ENCODE measurements around the gene POLN. TPM values are rescaled to one million over a fixed set of nuclear protein-coding genes. Genes with fewer than 3 reads are reported as not detected.
A peak's percentile ranks its signal among the peaks of the same experiment; 100 is the strongest.

Gene POLN
- 0.29 and 0.94 TPM in 2 replicates for total RNA-seq

GRCh38 chr4:2241410-2242353 is at the start of gene POLN, which contains the start of gene HAUS3:
TSS of gene POLN (minus strand) at chr4:2242121. CDS start at chr4:2229231, 12,890 bp downstream.
TSS of gene HAUS3 (minus strand) at chr4:2242121. CDS start at chr4:2240946, 1,175 bp downstream.
- peak within 1 kb of the TSS; percentile 95 for H3K4me3 ChIP-seq (ENCODE audit: low read depth, low read length)
- DNase-seq (ENCODE audit: low read depth) = peak; percentile 61
- TF ChIP-seq CTCF (conservative IDR thresholded peaks at IDR 0.05; ENCODE audit: low read depth, low read length) = no peak

DNA sequence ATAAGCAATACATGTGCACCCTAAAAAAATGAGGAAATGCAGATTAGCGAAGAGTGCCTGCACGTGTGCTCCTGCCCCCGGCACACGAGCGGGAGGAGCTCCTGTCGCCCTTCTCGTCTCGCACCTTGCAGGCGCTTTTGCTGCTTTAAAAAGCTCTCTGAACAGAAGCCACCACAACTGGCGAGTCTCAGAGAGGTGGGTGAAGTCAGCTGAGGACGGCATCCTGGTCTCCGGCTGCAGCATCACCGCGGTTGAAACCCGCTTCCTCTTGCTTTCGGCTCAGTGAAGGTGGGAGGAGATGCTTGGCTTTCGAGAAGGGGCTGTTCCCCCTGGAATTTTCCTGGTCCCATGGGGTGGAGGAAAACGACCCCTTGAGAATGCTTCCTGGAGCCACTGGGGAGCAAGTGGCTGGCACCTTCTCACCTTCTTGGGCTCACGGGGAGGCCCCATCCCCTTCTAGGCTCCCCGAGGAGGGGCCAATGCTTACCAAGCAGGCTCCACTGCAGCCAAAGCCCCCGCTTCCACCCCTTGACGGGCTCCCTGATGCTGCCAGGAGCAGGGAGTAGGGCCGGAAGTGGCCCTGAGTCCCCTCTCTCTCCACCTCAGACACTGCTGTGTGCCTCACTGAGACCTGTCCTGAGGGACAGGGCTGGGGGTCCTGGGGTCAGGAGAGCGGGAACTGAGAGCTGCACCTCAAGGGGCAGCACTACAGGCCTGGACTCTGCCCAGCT is 49.2 kb upstream of the POLN start:
- H3K4me3 ChIP-seq (ENCODE audit: low read depth, low read length) = no peak overlapping the region
- TF ChIP-seq CTCF (conservative IDR thresholded peaks at IDR 0.05; ENCODE audit: low read depth, low read length) = no peak
- DNase-seq (ENCODE audit: low read depth) = no peak

GRCh38 chr4:2290488-2290887 is 48.6 kb upstream of the POLN start:
- no peak for TF ChIP-seq CTCF (conservative IDR thresholded peaks at IDR 0.05; ENCODE audit: low read depth, low read length)
- H3K4me3 ChIP-seq (ENCODE audit: low read depth, low read length) = no peak overlapping the region
- DNase-seq (ENCODE audit: low read depth) = no peak

DNA sequence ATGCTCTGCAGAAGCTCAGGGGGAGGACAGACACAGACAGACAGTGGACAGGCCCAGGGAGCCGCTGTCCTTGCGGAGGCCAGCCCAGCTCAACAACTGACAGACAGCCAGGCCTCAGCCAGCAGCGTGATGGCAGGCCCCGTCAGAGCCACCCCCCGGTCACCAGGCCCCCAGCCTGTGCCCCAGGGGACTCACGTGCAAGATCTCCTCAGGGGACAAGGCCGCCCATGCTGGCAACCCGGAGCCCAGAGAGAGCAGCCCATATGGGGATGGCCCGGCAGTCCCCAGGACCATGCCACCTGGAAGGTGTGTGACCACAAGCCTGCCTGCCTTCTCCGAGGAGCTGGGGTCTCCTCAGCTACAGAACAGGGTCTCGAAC is 48.0 kb upstream of the POLN start:
- no peak overlapping the region for H3K4me3 ChIP-seq (ENCODE audit: low read depth, low read length)
- TF ChIP-seq CTCF (conservative IDR thresholded peaks at IDR 0.05; ENCODE audit: low read depth, low read length) = no peak
- DNase-seq (ENCODE audit: low read depth) = no peak

DNA sequence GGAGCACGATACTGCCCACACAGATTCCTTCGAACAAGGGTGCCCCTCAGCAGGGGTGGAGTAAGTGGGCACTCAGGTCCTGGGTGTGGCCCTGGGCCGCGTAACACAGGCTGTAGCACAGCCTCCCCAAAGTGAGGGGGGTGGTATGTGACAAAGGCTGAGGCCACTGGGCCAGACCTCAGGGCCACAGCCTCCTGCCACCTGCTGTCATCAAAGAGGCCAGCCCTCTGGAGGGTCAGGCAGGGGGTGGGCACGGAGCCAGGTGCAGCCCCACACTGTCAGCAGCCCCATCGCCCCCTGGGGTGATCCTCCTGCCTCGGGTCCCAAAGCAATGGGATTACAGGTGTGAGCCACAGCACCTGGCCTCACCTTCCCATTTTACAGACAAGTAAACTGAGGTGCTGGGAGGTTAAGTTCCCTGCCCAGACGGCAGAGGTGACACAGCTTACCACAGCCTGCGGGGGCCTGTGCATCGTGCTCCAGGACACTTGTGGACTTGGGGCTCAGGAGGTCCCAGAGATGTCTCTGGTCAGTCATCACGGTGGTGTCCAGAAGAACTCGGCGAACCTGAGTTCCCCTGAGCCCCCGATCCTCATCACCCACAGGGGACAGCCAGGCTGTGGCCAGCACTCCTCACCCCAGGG is 47.5 kb upstream of the POLN start:
- no peak for TF ChIP-seq CTCF (conservative IDR thresholded peaks at IDR 0.05; ENCODE audit: low read depth, low read length)
- DNase-seq (ENCODE audit: low read depth) = no peak
- H3K4me3 ChIP-seq (ENCODE audit: low read depth, low read length) = no peak overlapping the region

GRCh38 chr4:2288051-2288541 is 46.2 kb upstream of the POLN start:
- no peak overlapping the region for H3K4me3 ChIP-seq (ENCODE audit: low read depth, low read length)
- DNase-seq (ENCODE audit: low read depth) = no peak
- TF ChIP-seq CTCF (conservative IDR thresholded peaks at IDR 0.05; ENCODE audit: low read depth, low read length) = no peak
